HL-60 (cell line): ENCODE results near the gene GRM5.

Source experiments
- CTCF ChIP-seq: IDR thresholded peaks from one replicate; pipeline ENCODE4 v1.5.1; 2011; ENCODE audit warnings: low read length, control low read depth, inconsistent platforms; ENCODE audit not compliant: insufficient read depth
- GABPA ChIP-seq: IDR thresholded peaks from 2 replicates; pipeline ENCODE4 v1.6.1; 2012; ENCODE audit warnings: low read depth
- POLR2AphosphoS5 ChIP-seq: IDR thresholded peaks from 2 replicates; pipeline ENCODE4 v1.6.1; 2012; ENCODE audit warnings: low read depth
- SPI1 ChIP-seq: IDR thresholded peaks from 2 replicates; pipeline ENCODE4 v1.6.1; 2012; ENCODE audit warnings: low read depth, mild to moderate bottlenecking, borderline replicate concordance
- TF ChIP-seq, protein P1 (sequence below): IDR thresholded peaks from 2 replicates; pipeline ENCODE4 v1.6.1; 2012; ENCODE audit warnings: low read depth; ENCODE audit not compliant: insufficient replicate concordance

DNA sequence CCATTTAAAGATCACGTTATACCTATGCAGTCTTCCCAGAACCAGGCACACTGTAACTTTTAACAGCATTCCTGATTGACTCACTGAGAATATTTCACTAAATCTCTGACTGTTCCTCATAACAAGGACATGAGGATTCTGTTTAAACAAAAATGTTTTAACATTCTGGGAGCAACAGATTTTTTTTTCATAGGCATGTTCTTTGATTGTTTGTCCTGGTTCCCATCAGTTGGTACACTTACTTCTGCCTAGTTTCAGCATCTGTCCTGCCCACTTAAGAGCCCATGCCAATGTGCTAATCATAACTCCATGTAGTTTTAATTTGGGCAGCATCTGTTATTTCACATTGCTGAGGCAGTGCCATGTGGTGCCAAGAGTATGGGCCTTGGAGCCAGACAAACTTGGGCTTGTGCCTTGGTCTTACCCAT, 589.8 kb downstream of the GRM5 start:
- TF ChIP-seq CTCF (no peak), POLR2AphosphoS5 (no peak), GABPA (no peak), SPI1 (no peak)
- TF ChIP-seq, protein P1, sequence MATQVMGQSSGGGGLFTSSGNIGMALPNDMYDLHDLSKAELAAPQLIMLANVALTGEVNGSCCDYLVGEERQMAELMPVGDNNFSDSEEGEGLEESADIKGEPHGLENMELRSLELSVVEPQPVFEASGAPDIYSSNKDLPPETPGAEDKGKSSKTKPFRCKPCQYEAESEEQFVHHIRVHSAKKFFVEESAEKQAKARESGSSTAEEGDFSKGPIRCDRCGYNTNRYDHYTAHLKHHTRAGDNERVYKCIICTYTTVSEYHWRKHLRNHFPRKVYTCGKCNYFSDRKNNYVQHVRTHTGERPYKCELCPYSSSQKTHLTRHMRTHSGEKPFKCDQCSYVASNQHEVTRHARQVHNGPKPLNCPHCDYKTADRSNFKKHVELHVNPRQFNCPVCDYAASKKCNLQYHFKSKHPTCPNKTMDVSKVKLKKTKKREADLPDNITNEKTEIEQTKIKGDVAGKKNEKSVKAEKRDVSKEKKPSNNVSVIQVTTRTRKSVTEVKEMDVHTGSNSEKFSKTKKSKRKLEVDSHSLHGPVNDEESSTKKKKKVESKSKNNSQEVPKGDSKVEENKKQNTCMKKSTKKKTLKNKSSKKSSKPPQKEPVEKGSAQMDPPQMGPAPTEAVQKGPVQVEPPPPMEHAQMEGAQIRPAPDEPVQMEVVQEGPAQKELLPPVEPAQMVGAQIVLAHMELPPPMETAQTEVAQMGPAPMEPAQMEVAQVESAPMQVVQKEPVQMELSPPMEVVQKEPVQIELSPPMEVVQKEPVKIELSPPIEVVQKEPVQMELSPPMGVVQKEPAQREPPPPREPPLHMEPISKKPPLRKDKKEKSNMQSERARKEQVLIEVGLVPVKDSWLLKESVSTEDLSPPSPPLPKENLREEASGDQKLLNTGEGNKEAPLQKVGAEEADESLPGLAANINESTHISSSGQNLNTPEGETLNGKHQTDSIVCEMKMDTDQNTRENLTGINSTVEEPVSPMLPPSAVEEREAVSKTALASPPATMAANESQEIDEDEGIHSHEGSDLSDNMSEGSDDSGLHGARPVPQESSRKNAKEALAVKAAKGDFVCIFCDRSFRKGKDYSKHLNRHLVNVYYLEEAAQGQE = no peak
